Caki2 (cell line): ENCODE data around the gene MRPS12. TPM values are rescaled to one million over a fixed set of nuclear protein-coding genes. Genes with fewer than 3 reads are reported as not detected.
"Not testable (repeated sequence)": the region's sequence is repeated elsewhere in the genome, so short reads cannot be mapped to it uniquely, and the experiment has no call there.

Experiments used
- DNase-seq: peaks from one replicate; pipeline ENCODE4 v3.0.0-alpha.2; 2015; ENCODE audit warnings: low read depth
- in situ Hi-C: cut with HindIII; loops from 2 replicates; pipeline ENCODE4 v1.10.0; 2016; ENCODE audit warnings: low sequenced_read_pairs, low pct_unique_long_range_greater_than_20kb, mixed read lengths
- total RNA-seq: library from RNA; depleted of rRNA; stranded (reverse); fragments of >200 nt; shearing (Covaris generic); gene quantifications from 2 replicates; pipeline ENCODE4 v1.2.3, GENCODE V29; 2014; ENCODE audit warnings: low replicate concordance; rRNA removed

The MRPS12 gene
- total RNA-seq = 184 and 200 TPM in 2 replicates

DNA sequence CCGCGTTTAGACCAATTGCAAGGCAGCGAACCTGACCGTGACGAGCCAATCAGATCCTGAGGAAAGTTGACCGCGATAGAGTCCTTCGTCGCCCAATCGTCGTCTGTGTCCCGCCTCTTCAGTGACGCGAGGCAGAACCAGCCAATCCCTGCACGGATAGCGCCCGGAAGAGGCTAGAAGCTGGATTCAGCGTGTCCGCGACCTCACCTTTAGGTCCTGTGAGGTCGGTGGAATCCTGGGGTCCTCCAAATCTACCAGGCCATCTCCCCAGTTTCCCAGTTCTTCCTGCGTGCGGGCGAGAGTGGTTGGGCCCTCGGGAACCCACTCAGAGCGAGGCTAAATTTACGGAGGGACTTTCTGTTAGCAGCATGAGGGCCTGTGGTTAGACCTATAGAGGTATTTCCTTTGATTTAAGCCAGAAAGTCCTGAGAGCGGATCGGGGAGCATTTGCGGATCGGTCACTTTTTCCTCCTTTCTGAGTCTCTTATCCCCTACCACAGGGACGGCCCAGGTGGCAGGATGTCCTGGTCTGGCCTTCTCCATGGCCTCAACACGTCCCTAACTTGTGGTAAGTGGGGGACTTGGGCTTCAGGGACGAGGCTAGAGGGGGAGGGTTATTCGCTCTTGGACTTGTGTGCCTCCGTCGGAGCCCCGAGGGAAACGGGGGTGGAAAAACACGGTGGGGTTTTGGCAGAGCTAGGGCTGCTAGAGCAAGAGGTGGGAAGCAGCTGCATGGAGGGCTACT lies at the start of gene MRPS12:
MRPS12 (plus strand) TSS at position 169 of the 745 bp plus-strand sequence; CDS start at position 520, 351 bp downstream.
- DNase-seq = peak; percentile 99
- in situ Hi-C loops = no loop called here

GRCh38 chr19:38883286-38883685 lies 47.5 kb upstream of the MRPS12 start:
- in situ Hi-C loops = no loop called here
- no peak for DNase-seq

- in situ Hi-C loops = not testable (repeated sequence)
These were observed 46.1 kb upstream of the MRPS12 start for GRCh38 chr19:38884691-38885090.

GRCh38 chr19:38888876-38889275 lies 41.9 kb upstream of the MRPS12 start:
- in situ Hi-C loops = no loop called here
- DNase-seq = no peak

More at GRCh38 chr19:38884691-38885090, 46.1 kb upstream of the MRPS12 start:
- DNase-seq = not testable (repeated sequence)

DNA sequence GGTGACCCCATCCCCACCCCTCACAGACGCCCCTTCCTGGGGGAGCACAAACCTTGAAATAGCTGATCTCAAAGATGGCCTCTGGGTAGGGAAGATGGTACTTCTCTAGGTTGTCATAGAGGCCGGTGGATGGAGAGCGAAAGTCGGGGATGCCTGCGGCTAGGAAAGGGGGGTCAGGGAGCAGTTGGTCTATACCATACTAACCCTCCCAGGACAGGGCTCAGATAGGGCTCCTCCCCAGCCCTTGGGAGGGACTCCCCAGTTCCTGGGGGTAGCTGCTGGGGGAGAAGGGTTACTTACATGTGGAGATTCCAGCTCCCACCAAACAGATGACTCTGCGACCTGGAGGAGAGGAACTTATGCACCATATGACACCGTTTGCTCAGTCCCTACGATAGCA lies 40.9 kb upstream of the MRPS12 start:
- in situ Hi-C loops = no loop called here
- no peak for DNase-seq

- no peak for DNase-seq
- in situ Hi-C loops = no loop called here
These were observed 40.1 kb upstream of the MRPS12 start for GRCh38 chr19:38890686-38891085.

DNA sequence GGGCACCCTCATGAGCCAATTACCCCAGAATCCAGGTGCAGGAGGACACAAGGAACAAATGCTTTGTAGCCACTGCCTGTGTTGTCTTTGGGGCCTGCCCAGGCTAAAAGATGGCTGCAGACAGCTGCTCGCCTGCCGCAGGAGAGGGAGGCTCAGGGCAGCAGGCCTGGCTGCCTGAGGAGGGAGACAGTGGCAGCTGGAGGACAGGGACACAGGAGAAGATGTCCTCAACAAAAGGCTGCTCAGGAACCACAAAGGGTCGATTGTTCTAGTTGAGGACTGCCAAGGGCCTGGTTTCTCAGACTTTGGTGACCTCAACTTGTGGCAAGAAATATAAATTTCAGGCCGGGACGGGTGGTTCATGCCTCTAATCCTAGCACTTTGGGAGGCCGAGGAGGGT lies 39.0 kb upstream of the MRPS12 start:
- in situ Hi-C loops = no loop called here
- DNase-seq = no peak

DNA sequence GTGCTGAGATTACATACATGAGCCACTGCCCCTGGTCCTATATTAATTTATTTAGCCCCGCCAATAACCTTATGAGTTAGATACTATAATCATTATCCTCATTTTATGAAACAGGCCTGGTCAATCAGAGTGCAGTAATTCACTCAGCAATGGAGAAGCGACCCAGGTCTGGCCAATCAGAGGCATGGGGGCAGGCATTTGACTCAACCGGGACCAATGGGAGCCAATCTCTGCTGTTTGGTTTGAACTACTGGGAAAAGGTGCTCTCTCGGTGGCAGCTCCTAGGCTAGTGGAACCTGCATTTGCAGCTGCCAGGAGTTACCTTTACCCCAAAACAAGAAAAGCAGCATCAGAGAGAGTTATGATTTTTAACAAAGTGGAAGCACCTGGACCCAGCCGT lies 37.9 kb upstream of the MRPS12 start:
- no peak for DNase-seq
- in situ Hi-C loops = no loop called here

DNA sequence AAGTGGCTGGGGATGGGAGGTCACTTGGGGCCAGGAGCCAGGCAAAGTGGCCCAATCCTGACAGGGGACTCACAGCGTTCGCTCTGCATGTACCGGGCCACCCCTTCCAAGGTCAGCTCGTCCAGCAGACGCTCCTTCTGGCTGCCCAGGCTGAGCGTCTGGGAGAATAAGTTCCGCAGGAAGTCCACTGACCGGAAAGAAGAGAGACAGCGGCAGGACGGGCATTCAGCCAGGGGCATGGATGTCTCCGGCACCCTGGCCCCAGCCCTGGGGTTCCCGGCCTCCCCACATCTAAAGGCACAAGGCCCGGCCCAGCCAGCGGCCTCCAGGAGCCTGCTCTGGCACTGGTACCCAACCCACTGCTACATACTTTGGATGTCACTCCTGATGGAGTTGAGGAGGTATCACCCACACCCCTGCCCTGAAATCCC lies 37.4 kb upstream of the MRPS12 start:
- DNase-seq = no peak
- in situ Hi-C loops = no loop called here

- in situ Hi-C loops = no loop called here
- DNase-seq = no peak
These were observed 35.8 kb upstream of the MRPS12 start for GRCh38 chr19:38894968-38895367.

- in situ Hi-C loops = no loop called here
- no peak for DNase-seq
These were observed 31.8 kb upstream of the MRPS12 start for GRCh38 chr19:38898788-38899446.

GRCh38 chr19:38899447-38900201 lies 31.1 kb upstream of the MRPS12 start, which contains the start of the genes NFKBIB and SIRT2:
Gene NFKBIB (plus strand): TSS chr19:38899969. CDS start chr19:38900033, 64 bp downstream.
Gene SIRT2 (minus strand): TSS chr19:38899618. CDS start chr19:38899521, 97 bp downstream.
- in situ Hi-C loops = no loop called here
- peak; percentile 100 for DNase-seq

DNA sequence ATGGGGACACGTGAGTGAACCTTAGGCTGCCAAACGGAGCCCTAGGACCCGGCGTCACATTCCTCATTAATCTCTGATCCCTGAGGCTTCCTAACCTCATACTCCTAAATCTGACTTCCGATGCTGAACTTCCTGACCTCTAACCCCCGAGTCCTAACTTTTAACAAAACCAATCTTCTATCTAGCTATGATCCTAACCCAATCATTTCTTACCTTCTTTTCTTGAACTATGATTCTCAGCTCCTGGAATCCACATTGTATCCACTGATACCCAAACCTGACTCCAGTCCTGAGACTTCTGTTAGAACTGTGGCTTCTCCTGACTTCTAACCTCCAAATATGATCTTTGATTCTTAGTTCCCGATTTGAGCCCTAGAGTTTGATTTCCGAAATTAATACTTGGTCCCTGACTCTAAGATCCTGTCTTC lies 30.5 kb upstream of the MRPS12 start:
- no peak for DNase-seq
- in situ Hi-C loops = no loop called here

GRCh38 chr19:38900743-38901190 lies 30.0 kb upstream of the MRPS12 start:
- in situ Hi-C loops = no loop called here
- DNase-seq = no peak

DNA sequence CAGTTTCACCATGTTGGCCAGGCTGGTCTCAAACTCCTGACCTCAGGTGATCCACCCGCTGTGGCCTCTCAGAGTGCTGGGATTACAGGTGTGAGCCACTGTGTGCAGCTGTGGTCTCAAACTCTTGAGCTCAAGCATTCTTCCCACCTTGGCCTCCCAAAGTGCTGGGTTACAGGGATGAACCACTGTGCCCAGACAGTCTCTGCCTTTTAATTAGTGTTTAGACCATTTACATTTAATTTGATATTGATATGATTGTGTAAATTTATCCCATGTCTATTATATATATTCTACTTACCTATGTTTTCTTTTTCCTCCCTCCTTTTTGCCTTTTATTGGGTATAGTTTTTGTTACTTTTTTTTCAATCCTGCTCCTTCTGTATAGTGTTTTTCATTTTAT lies 29.1 kb upstream of the MRPS12 start:
- in situ Hi-C loops = no loop called here
- no peak for DNase-seq

DNA sequence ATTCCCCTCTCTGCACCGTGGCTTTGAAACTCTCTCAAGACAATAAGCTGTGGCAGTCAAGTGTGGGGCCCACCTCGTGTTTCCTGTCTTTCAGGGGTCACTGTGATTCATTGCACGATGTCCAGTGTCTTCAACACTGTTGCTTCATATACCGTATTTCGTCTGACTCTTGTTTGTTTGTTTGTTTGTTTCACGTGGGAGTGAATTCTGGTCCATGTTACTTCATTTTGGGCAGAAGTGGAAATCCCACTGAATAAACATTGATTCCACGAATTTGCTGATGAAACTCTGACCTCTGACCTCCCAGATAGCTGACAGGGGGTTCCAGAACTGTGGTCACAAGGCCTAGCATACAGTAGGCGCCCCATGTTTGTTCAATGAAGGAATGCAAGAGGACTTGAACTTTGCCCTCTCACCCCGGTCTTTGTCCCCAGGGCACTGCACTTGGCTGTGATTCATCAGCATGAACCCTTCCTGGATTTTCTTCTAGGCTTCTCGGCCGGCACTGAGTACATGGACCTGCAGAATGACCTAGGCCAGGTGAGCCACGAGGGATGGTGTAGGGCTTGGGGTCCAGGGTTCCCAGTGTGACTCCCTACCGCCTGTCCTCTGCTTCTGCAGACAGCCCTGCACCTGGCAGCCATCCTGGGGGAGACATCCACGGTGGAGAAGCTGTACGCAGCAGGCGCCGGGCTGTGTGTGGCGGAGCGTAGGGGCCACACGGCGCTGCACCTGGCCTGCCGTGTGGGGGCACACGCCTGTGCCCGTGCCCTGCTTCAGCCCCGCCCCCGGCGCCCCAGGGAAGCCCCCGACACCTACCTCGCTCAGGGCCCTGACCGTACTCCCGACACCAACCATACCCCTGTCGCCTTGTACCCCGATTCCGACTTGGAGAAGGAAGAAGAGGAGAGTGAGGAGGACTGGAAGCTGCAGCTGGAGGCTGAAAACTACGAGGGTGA lies 25.9 kb upstream of the MRPS12 start:
- DNase-seq = no peak
- in situ Hi-C loops = no loop called here

GRCh38 chr19:38905620-38906019 lies 25.1 kb upstream of the MRPS12 start:
- in situ Hi-C loops = no loop called here
- DNase-seq = no peak

DNA sequence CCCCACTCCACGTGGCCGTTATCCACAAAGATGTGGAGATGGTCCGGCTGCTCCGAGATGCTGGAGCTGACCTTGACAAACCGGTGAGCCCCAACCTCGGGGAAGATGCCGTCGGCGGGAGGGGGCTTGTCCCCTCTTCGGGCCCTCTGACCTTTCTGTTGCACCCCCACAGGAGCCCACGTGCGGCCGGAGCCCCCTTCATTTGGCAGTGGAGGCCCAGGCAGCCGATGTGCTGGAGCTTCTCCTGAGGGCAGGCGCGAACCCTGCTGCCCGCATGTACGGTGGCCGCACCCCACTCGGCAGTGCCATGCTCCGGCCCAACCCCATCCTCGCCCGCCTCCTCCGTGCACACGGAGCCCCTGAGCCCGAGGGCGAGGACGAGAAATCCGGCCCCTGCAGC lies 23.5 kb upstream of the MRPS12 start:
- in situ Hi-C loops = no loop called here
- DNase-seq = no peak
